ENCODE measurements around the gene HLF. TPM values are rescaled to one million over a fixed set of nuclear protein-coding genes. Genes with fewer than 3 reads are reported as not detected.

HLF gene
- total and polyA plus RNA-seq, 2 donors (not counting 3 experiments of a cell fraction or from before 2014, with no cell fraction given): not detected

- Histone ChIP-seq H3K4me3 (replicated peaks in 1 of 3; ENCODE audit: insufficient read depth in 1 of 3, low read depth in 1 of 3, low read length in 3 of 3) (no peak overlapping the region), H4K20me1 (replicated peaks; ENCODE audit: control insufficient read depth, extremely low read depth, insufficient read depth, low read length) (no peaks in the 10 kb centered on the region), H2AFZ (ENCODE audit: low read depth, low read length) (no peak overlapping the region), H3K27me3 (ENCODE audit: control insufficient read depth in 2 of 2, insufficient read depth in 2 of 2, low read length in 2 of 2) (peaks cover 0 to 11% of the 10 kb centered on the region in 2 experiments), H3K9me1 (replicated peaks; ENCODE audit: control insufficient read depth, extremely low read depth, insufficient read depth, low read length) (no peaks in the 10 kb centered on the region), H3K27ac (ENCODE audit: insufficient read depth, low read depth, low read length) (no peak overlapping the region), H3K9ac (replicated peaks; ENCODE audit: extremely low read depth, insufficient read depth, low read length) (no peak overlapping the region), H3K79me2 (ENCODE audit: control insufficient read depth, insufficient read depth, low read length) (no peaks in the 10 kb centered on the region), H3K9me3 (replicated peaks; ENCODE audit: control insufficient read depth, insufficient read depth, low read length) (no peaks in the 10 kb centered on the region), H3K36me3 (ENCODE audit: control insufficient read depth in 2 of 2, extremely low read depth in 1 of 2, insufficient read depth in 2 of 2, low read length in 2 of 2) (no peaks in the 10 kb centered on the region), H3K4me1 (ENCODE audit: control insufficient read depth, extremely low read depth, insufficient read depth, low read length) (peaks cover 3% of the 10 kb centered on the region), H3K4me2 (ENCODE audit: insufficient read depth, low read length) (no peak overlapping the region)
- FAIRE-seq (no peak), DNase-seq (ENCODE audit: low read depth, low spot score) (no peak)
- no TSS peak for BruUV-seq (replicated peaks)
- no peak for TF ChIP-seq GATA2 (IDR thresholded peaks at IDR 0.05; ENCODE audit: insufficient read depth, insufficient read length, low read depth, low read length)
- TF ChIP-seq FOS (IDR thresholded peaks at IDR 0.05; ENCODE audit: borderline replicate concordance, insufficient read depth, low read length): no peak
- no peak for TF ChIP-seq MAX (IDR thresholded peaks at IDR 0.05; ENCODE audit: insufficient read depth, insufficient read length)
- TF ChIP-seq MYC (IDR thresholded peaks at IDR 0.05; ENCODE audit: low read depth, low read length): no peak
- no peak for TF ChIP-seq CTCF (IDR thresholded peaks at IDR 0.05; ENCODE audit: extremely low read depth in 1 of 2, insufficient read depth in 1 of 2, low read depth in 1 of 2, low read length in 2 of 2)
- TF ChIP-seq EZH2 (IDR thresholded peaks at IDR 0.05; ENCODE audit: borderline replicate concordance, low read depth, low read length, severe bottlenecking): no peak
- TF ChIP-seq JUN (IDR thresholded peaks at IDR 0.05; ENCODE audit: borderline replicate concordance, insufficient read depth, insufficient read length, low read depth): no peak
- TF ChIP-seq POLR2A (IDR thresholded peaks at IDR 0.05; ENCODE audit: low read depth, low read length): no peak
- TF ChIP-seq POLR2AphosphoS5 (IDR thresholded peaks at IDR 0.05; ENCODE audit: insufficient read depth, low read depth, low read length): no peak
- ChIA-PET POLR2A (no interaction called here), CTCF (interaction anchor here (1.1 to 1.7 kb wide), 4 partner anchors 18 to 277 kb away, joined by 3 to 6 read pairs (median 3); no protein-coding TSS in a partner anchor)
- dilution Hi-C loops (cut with MboI; ENCODE audit: extremely low pct_ligation_motif_present, low sequenced_read_pairs): no loop called here
- intact Hi-C loops (cut with micrococcal nuclease): no loop called here
These were observed 27.5 kb upstream of the HLF start for GRCh38 chr17:55237268-55237667.

Data from endothelial cell of umbilical vein (primary cell).